Heart left ventricle (tissue), 13 donors: ENCODE measurements around the gene WDR44.

Source experiments
- POLR2A ChIP-seq, 2 donors: fragments of 450-650 bp; IDR thresholded peaks; one replicate each; pipeline ENCODE4 v1.6.1; 2017; ENCODE audit warnings: antibody characterized with exemption in 2 of 2, mild to moderate bottlenecking in 2 of 2, moderate library complexity in 2 of 2
- TF ChIP-seq, protein P1 (sequence below), 12 donors: fragments of 200-600 bp; sonication (generic) in 4 of 12; IDR thresholded peaks; one replicate each; pipeline versions ENCODE4 v1.5.0 to v1.8.0; 2018 to 2022; ENCODE audit warnings: antibody characterized with exemption in 12 of 12, mild to moderate bottlenecking in 5 of 12
- donor health status: ischemic (EF 13 %, LVEDD 7.1; RV severe dilation, severe dysfunction).
- donor health status: DM: no; HTN: yes; CAD: no.
- donor health status: DM: no; HTN: no; CAD: no.
- donor health status: ischemic (EF 25% LVEDD 6.9; RV normal size, moderate dysfunction).
- donor health status: ischemic (EF 25% LVEDD 5.7; RV mildly dilated, moderate dysfunction).
- donor health status: ischemic (EF 35%, LVEDD 5.7; RV mildly dilated, moderate dysfunction).
- donor health status: nonischemic (EF 11% LVEDD 7.7; RV severe dilation, severe dysfunction).
- donor health status: DM: yes; HTN: yes; CAD: no.
- donor health status: PGD.
- donor health status: ischemic (EF 29% LVEDD 5.4; RV normal size, mild dysfunction).
- donor health status: nonischemic (EF 23%, LVEDD 6.1; RV moderate dilation, normal function).

DNA sequence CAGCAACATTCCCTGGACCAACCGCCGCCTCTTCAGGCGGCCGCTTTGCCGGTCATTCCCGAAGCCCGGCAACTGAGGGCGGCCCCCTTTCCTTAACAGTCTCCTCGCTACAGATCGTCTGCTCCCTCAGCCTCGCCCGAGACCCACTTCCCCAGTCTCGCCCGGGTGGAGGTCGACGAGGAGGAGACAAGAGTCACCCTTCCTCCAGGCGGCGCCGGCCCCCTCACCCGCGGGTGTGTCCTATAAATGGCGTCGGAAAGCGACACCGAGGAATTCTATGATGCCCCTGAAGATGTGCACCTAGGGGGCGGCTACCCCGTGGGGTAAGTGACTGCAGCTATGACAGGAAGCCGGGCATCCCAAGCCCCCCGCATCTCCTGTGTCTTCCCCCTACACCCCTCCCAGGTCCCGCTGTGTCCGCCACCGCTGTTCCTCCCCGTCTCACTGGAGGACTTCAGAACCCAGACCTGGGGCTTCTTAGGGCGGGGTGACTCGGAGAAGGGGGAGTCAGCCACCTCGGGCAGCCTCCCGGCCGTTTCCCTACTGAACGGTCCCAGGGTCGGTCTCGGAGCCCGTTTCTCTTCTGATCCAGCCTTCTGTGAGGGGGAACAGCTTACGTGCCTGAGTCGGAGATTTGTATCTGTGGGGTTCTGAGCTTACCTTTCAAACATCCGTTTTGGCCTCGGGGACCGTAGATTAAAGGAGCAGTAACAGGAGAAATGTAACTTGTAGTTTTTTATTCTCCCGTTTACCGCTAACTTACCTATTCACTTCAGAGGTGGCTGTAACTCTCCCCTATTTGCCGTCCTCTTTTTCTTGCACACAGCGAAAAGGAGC, 570 bp downstream of the WDR44 start:
- TF ChIP-seq, protein P1, sequence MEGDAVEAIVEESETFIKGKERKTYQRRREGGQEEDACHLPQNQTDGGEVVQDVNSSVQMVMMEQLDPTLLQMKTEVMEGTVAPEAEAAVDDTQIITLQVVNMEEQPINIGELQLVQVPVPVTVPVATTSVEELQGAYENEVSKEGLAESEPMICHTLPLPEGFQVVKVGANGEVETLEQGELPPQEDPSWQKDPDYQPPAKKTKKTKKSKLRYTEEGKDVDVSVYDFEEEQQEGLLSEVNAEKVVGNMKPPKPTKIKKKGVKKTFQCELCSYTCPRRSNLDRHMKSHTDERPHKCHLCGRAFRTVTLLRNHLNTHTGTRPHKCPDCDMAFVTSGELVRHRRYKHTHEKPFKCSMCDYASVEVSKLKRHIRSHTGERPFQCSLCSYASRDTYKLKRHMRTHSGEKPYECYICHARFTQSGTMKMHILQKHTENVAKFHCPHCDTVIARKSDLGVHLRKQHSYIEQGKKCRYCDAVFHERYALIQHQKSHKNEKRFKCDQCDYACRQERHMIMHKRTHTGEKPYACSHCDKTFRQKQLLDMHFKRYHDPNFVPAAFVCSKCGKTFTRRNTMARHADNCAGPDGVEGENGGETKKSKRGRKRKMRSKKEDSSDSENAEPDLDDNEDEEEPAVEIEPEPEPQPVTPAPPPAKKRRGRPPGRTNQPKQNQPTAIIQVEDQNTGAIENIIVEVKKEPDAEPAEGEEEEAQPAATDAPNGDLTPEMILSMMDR (IDR thresholded peaks at IDR 0.05) = peak in 2 of 12 donors; percentile 15 to 18
- no peak for TF ChIP-seq POLR2A (IDR thresholded peaks at IDR 0.05)
